Activated naive CD4-positive, alpha-beta T cell treated with anti-CD3 and anti-CD28 coated beads for 36 hours (primary cell): ENCODE data around the gene SMTNL2. TPM values are rescaled to one million over a fixed set of nuclear protein-coding genes. Genes with fewer than 3 reads are reported as not detected.

Source experiments
- total RNA-seq, 2 experiments: library from RNA; stranded (reverse); gene quantifications; one replicate each; pipeline ENCODE4 v1.2.3, GENCODE V29; 2021

Gene SMTNL2
- total RNA-seq, 2 experiments from 2014 or later = not detected

Other genes with a start within 250 kb of the SMTNL2 start
- 10 to 100 TPM; 33.3 to 36.1 TPM for gene UBE2G1, start 217.9 kb upstream of the SMTNL2 start, total RNA-seq
- gene SPNS3, start 150.6 kb upstream of the SMTNL2 start, total RNA-seq = 10 to 100 TPM; 17.7 to 20.4 TPM
- gene SPNS2, start 85.6 kb upstream of the SMTNL2 start, total RNA-seq = 1 to 10 TPM in 1 of 2 experiments, under 1 TPM in 1; 0.45 to 1.1 TPM
- gene MYBBP1A, start 29.1 kb upstream of the SMTNL2 start, total RNA-seq = 10 to 100 TPM; 73.7 to 80.7 TPM
- not detected for gene GGT6, start 24.0 kb upstream of the SMTNL2 start, total RNA-seq
- gene ALOX15, start 57.1 kb downstream of the SMTNL2 start, total RNA-seq = not detected
- gene PELP1, start 119.6 kb downstream of the SMTNL2 start, total RNA-seq = 10 to 100 TPM; 79.0 to 91.2 TPM
- gene ARRB2, start 126.1 kb downstream of the SMTNL2 start, total RNA-seq = 100 to 1,000 TPM; 169 to 174 TPM
- 10 to 100 TPM; 15.9 to 17.1 TPM for gene MED11, start 146.9 kb downstream of the SMTNL2 start, total RNA-seq
- under 1 TPM in 1 of 2 experiments, not detected in 1; 0.17 TPM for gene ZMYND15, start 155.3 kb downstream of the SMTNL2 start, total RNA-seq
- 1 to 10 TPM; 2.0 to 2.3 TPM for gene CXCL16, start 155.4 kb downstream of the SMTNL2 start, total RNA-seq
- gene TM4SF5, start 187.4 kb downstream of the SMTNL2 start, total RNA-seq = not detected
- gene VMO1, start 201.8 kb downstream of the SMTNL2 start, total RNA-seq = under 1 TPM in 1 of 2 experiments, not detected in 1; 0.60 TPM
- not detected for gene GLTPD2, start 204.4 kb downstream of the SMTNL2 start, total RNA-seq
- gene PSMB6, start 211.6 kb downstream of the SMTNL2 start, total RNA-seq = 100 to 1,000 TPM; 171 to 186 TPM
- 10 to 100 TPM; 17.4 to 17.6 TPM for gene PLD2, start 222.6 kb downstream of the SMTNL2 start, total RNA-seq
- 10 to 100 TPM; 49.1 to 50.4 TPM for gene MINK1, start 248.8 kb downstream of the SMTNL2 start, total RNA-seq